ENCODE measurements around the gene RPA1. TPM values are rescaled to one million over a fixed set of nuclear protein-coding genes. Genes with fewer than 3 reads are reported as not detected.

The RPA1 gene
- total RNA-seq, 1 experiment from 2014 or later: 158 TPM

DNA sequence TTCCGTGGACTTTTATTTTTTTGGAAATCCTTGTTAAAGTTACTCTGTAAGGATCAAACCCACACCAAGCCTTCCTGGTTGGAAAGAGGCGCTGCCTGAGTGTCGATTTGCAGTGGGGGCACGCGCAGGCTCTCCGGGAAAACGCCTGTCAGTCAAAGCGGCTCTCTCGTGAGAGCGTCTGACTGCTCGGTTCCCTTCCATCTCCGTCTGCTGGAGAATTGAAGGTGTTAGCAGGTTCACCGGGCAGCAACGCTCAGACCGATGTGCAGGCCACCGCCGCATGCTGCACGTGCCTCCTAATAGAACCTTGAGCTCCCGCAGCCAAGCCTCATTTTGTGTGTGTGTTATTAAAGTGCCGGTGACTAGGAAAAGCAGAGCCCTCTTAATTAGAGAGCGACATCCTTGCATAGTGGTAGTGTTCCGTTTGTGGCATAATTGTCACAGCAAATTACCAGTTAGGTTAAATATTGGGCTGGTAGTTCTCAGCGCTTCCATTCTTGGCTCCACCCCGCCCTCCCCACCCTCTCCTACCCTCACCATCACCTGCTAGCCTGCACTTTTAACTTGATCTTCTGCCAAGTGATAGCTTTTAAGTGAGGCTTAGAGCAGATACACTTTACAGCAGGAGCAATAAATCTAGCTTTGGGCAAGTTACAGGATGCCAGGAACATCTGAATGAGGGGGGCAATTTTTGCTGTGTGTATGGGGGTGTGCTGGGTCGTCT is 75.5 kb downstream of the RPA1 start (continued):
- no peak for TF ChIP-seq TEAD4 (CRISPR knock-in tag; IDR thresholded peaks at IDR 0.05)

GRCh38 chr17:1906662-1907101 is 76.9 kb downstream of the RPA1 start:
- DNase-seq (ENCODE audit: low spot score) (no peak), ATAC-seq (no peak)
- H3K4me3 Mint-ChIP-seq: no peak overlapping the region
- ChIA-PET POLR2A (no interaction called here), CTCF (interaction anchor here (0.7 to 1.2 kb wide), 2 partner anchors 13 to 119 kb away, joined by 4 to 5 read pairs; no protein-coding TSS in a partner anchor)
- H3K36me3 Mint-ChIP-seq: no peaks in the 10 kb centered on the region
- H3K27ac Mint-ChIP-seq: no peak overlapping the region
- peaks cover 85% of the 10 kb centered on the region for H3K27me3 Mint-ChIP-seq (ENCODE audit: low read depth)
- H3K4me1 Mint-ChIP-seq: peaks cover 2% of the 10 kb centered on the region
- no peak for TF ChIP-seq KAT7 (CRISPR knock-in tag; IDR thresholded peaks at IDR 0.05; ENCODE audit: borderline replicate concordance)
- TF ChIP-seq NFE2L1 (CRISPR knock-in tag; IDR thresholded peaks at IDR 0.05): no peak
- no peak for TF ChIP-seq NR3C1 (CRISPR knock-in tag; conservative IDR thresholded peaks at IDR 0.05; ENCODE audit: low read depth)
- TF ChIP-seq RORB (CRISPR knock-in tag; IDR thresholded peaks at IDR 0.05): no peak
- TF ChIP-seq TEAD4 (CRISPR knock-in tag; IDR thresholded peaks at IDR 0.05): no peak
- TF ChIP-seq, protein P1, sequence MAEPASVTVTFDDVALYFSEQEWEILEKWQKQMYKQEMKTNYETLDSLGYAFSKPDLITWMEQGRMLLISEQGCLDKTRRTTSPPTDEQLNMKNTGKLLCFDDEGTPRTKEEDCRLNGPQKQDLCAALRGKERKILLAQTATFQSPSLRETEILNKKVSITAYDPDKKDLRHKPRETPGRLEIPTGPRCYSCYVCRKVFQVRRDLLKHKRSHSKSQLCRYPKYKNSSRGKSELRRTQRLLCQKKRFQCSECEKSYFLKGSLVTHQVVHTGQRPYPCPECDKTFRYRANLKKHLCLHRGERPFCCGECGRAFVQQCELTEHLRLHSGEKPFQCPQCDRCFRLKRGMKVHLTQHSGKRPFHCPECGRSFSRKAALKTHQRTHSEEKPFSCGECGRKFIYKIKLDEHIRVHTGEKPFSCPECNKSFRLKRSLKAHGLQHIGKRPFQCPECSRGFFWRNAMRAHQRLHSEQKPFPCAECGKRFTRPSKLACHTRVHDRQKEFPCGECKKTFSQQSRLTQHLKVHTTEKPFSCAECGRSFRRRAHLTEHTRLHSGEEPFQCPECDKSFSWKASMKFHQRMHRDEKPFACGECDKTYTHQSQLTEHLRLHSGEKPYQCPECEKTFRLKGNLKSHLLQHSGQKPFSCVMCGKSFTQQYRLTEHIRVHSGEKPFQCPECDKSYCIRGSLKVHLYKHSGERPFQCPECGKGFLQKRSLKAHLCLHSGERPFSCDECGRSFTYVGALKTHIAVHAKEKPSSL (CRISPR knock-in tag; conservative IDR thresholded peaks at IDR 0.05): no peak
- TF ChIP-seq ZNF671 (CRISPR knock-in tag; IDR thresholded peaks at IDR 0.05): no peak
- TF ChIP-seq ATF1 (CRISPR knock-in tag; IDR thresholded peaks at IDR 0.05): no peak
- no peaks in the 10 kb centered on the region for H3K9me3 Mint-ChIP-seq

GRCh38 chr17:1907216-1907631 is 77.4 kb downstream of the RPA1 start:
- CTCF ChIA-PET: interaction anchor here (1.2 kb wide), 1 partner anchor 119 kb away, joined by 4 read pairs; no protein-coding TSS in a partner anchor
- no peak overlapping the region for H3K27ac Mint-ChIP-seq
- POLR2A ChIA-PET: no interaction called here
- peaks cover 90% of the 10 kb centered on the region for H3K27me3 Mint-ChIP-seq (ENCODE audit: low read depth)
- ATAC-seq (no peak), DNase-seq (ENCODE audit: low spot score) (no peak)
- no peak for TF ChIP-seq SP1 (CRISPR knock-in tag; conservative IDR thresholded peaks at IDR 0.05)
- no peak for TF ChIP-seq ZNF423 (CRISPR knock-in tag; IDR thresholded peaks at IDR 0.05)
- no peak for TF ChIP-seq NFYB (CRISPR knock-in tag; conservative IDR thresholded peaks at IDR 0.05; ENCODE audit: low read depth)
- no peak for TF ChIP-seq FOXP4 (CRISPR knock-in tag; IDR thresholded peaks at IDR 0.05)
- TF ChIP-seq ZNF281 (CRISPR knock-in tag; IDR thresholded peaks at IDR 0.05): no peak
- no peak for TF ChIP-seq ARID4B (CRISPR knock-in tag; IDR thresholded peaks at IDR 0.05; ENCODE audit: borderline replicate concordance)
- TF ChIP-seq, protein P2, sequence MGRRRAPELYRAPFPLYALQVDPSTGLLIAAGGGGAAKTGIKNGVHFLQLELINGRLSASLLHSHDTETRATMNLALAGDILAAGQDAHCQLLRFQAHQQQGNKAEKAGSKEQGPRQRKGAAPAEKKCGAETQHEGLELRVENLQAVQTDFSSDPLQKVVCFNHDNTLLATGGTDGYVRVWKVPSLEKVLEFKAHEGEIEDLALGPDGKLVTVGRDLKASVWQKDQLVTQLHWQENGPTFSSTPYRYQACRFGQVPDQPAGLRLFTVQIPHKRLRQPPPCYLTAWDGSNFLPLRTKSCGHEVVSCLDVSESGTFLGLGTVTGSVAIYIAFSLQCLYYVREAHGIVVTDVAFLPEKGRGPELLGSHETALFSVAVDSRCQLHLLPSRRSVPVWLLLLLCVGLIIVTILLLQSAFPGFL (CRISPR knock-in tag; IDR thresholded peaks at IDR 0.05; ENCODE audit: borderline replicate concordance): no peak
- no peak for TF ChIP-seq ZNF671 (CRISPR knock-in tag; IDR thresholded peaks at IDR 0.05)
- TF ChIP-seq ZNF219 (CRISPR knock-in tag; IDR thresholded peaks at IDR 0.05; ENCODE audit: borderline replicate concordance): no peak
- peaks cover 2% of the 10 kb centered on the region for H3K4me1 Mint-ChIP-seq
- H3K9me3 Mint-ChIP-seq: no peaks in the 10 kb centered on the region
- H3K4me3 Mint-ChIP-seq: no peak overlapping the region
- no peaks in the 10 kb centered on the region for H3K36me3 Mint-ChIP-seq

Data from WTC11 (cell line).